Inflammatory macrophage treated with lipopolysaccharide for 1 hour (primary cell): ENCODE measurements around the gene FSD1L.
"Not testable (repeated sequence)": the region's sequence is repeated elsewhere in the genome, so short reads cannot be mapped to it uniquely, and the experiment has no call there.

Source experiments
- DNase-seq, 2 donors: peaks; one replicate each; pipeline ENCODE4 v3.0.0-alpha.2; 2020 to 2022

FSD1L gene

DNA sequence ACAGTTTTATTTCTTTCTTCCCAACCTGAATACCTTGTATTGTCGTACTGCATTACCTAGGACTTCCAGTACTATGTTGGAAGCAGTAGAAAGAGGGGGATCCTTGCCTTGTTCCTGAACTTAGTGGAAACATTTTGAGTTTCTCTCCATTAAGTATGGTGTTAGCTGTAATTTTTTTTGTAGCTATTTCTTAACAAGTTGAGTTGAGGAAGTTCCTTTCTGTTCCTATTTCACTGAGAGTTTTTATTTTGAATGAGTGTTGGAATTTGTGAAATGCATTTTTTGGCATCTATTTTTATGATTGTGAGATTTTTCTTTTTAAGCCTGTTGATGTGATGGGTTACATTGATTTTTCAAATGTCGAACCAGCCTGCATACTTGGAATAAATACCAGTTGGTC lies 49.0 kb downstream of the FSD1L start:
- DNase-seq = peak; percentile 39 to 49

GRCh38 chr9:105497704-105498103 lies 49.9 kb downstream of the FSD1L start:
- no peak for DNase-seq

GRCh38 chr9:105500108-105500766 lies 52.4 kb downstream of the FSD1L start:
- peak; percentile 83 to 97 for DNase-seq

DNA sequence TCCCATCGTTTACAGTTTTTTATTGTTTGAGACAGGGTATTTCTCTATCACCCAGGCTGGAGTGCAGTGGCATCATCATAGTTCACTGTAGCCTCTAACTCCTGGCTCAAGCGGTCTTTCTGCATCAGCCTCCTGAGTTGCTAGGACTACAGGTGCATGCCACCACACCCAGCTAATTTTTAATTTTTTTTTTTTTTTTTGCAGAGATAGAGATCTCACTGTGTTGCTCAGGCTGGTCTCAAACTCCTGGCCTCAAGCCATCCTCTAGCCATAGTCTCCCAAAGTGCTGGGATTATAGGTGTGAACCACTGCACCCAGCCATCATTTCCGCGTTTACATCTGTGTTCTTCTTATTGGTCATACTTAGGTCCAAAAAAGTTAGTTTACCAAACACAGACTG lies 53.6 kb downstream of the FSD1L start:
- no peak for DNase-seq

DNA sequence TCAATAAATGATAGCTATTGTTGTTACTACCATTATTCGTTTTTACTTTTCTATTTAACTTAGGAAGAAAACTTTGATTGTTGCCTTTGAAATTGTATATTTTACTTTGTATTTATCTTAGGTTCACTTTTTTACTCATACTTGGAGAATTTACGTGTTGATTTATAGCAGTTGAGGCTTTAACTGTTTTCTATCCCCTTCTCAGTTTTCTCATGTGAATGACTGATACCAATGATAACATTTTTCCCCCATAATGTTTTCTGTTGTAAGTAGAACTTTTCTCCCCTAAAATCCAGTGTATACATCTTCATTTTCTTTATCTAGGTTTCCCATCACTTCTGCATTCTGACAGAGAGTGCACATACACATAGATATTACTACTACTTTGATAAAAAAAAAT lies 54.4 kb downstream of the FSD1L start:
- no peak for DNase-seq

DNA sequence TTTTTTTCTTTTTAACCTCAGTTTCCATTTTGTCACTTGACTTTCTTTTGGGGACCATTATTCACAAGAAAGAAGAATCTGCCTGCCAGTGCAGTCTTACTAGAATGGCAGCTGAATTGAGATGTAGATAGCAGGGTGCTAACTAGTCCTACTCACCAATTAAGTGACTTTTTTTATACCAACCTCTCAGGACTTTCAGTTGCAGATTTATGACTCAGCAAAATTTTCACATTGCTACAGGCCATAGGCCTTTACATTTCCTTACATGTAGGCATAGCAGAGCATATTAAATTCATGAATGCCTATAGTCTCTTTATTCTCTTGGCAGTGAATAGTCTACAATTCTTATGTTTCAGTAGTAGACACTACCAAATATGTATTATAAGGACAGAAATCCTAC lies 56.0 kb downstream of the FSD1L start:
- DNase-seq = no peak

DNA sequence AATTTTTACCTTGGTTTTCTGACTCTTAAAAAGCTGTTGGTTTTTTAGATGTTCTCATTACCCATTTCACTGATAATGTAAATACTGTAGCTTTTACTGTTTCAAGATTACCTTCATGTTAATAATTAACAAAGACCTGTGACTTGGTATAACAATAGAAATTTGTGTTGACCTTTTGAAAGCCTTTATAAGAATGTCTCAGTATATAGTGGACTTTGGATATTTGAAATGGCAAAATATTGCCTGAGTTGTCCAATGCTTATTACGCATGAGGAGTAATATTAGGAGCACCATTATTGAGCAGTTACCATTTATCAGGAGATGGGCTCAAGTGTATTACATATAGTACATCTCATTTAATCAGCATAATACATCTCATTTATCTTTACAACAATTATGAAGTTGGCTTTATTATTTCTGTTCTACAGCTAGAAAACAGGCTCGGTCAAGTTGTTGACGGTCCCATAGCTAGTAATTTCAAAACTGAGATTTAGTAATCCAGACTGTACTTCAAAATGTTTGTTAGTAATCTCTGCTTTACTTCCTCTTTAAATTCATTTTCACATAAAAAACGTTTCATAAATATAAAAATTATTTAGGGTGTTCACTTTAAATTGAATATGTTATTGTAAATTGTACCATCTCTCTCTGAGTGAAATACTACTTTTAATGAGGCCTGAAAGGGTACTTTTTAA lies 59.4 kb downstream of the FSD1L start:
- DNase-seq = peak; percentile 69 to 72

DNA sequence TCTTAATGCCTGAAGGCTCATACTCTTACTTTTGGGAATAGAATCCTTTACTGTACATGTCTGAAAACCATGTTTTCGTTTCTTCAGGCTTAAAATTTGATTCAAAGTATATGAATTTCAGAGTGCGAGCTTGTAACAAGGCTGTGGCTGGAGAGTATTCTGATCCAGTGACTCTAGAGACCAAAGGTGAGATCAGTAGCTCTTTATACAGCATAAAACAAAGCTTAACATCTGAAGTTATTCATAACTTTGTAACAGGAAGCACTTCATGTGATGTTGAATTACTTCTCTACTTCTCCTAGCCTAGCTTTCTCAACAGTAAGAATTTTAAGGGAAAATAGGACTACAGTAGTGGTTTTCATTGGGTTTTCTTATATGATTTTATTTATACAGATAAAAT lies 60.7 kb downstream of the FSD1L start:
- peak; percentile 29 to 36 for DNase-seq

- DNase-seq = peak; percentile 84 to 95
These were observed 62.2 kb downstream of the FSD1L start for GRCh38 chr9:105510024-105510423.

DNA sequence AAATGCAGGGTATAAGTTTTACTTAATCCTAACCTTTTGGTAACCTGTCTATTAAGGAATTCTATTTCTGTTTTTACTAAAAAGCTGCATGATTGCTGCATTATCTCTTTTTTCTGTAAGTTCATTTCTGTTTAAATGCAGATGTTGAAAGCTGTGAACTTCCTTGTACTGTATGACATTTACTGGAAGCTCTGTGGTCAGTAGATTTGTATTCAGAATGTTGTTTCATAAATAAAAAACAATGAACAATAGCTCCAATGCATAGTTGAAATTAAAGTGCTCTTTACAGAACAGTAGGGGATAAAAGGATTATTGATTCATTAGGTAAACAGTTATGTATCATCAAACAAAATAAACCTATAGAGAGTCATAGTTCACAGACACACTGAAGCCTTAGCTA lies 63.6 kb downstream of the FSD1L start:
- DNase-seq = peak; percentile 57 to 60

- no peak for DNase-seq
These were observed 68.1 kb downstream of the FSD1L start for GRCh38 chr9:105515811-105516413.

DNA sequence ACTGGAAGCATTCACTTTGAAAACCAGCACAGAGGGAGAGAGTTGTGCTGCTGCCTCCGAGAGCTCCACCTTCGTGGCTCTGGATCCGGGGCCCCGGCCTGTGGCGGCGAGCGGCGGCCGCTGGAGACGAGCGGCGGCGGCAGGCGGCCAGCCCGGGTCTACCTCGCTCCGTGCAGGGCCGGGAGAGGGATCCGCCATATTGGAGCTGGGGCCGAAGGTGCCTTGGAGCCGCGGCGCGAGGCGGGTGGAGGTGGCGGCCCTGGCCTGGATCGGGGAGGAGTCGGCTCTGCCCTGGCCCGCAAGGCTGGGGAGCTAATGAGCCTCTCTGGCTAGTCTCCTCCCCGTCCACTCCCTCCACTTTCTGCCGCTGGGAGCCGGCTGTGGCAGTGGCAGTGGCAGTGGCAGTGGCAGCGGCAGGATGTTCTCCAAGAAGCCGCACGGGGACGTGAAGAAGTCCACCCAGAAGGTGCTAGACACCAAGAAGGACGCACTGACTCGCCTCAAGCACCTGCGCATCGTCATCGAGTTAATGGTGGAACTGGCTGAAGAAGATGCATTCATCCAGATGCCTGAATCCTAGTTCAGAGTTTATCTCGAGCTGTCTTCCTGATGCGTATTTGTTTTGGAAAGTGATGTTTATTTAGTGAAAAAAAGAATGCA lies 72.0 kb downstream of the FSD1L start:
- not testable (repeated sequence) for DNase-seq

DNA sequence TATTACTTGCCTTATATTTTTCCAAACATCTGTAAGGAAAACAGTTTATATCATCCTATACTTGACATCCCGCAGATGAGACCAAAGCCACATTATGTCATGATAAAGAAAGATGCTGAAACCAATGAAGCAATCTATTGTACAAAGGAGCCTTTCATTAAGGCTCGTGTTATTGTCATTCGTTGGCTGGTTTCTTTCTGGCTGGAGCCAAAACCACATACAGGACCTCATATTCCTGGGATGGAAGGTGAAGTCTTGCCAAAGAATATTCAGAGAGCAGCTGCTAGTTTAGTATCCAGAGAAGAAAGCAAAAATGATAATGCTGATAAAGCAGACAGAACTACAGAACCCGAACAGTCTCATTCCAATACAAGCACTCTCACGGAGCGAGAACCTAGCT lies 73.2 kb downstream of the FSD1L start:
- DNase-seq = not testable (repeated sequence)

- not testable (repeated sequence) for DNase-seq
These were observed 75.0 kb downstream of the FSD1L start for GRCh38 chr9:105522618-105523385.

GRCh38 chr9:105531530-105531929 lies 83.7 kb downstream of the FSD1L start:
- DNase-seq = no peak

GRCh38 chr9:105535920-105536668 lies 88.3 kb downstream of the FSD1L start:
- no peak for DNase-seq

DNA sequence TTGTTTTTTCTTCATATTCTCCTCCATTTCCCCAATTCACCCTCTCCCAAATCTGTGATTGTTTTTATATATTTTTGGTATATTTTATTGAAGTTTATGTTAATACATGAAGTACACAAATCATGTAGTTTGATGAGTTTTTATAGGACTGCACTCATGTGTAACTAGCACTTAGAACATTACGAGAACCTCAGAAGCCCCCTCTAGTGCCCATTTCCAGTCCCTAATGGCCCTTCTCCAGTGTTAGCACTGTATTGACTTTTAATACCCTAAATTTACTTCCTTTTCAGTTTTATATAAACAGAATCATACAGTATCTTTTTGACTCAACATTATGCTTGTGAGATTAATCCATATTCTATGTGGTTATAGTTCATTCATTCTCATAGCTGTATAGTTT lies 91.6 kb downstream of the FSD1L start:
- peak in 1 of 2 donors; percentile 17 for DNase-seq

GRCh38 chr9:105541838-105542237 lies 94.0 kb downstream of the FSD1L start:
- DNase-seq = peak; percentile 36 to 64

DNA sequence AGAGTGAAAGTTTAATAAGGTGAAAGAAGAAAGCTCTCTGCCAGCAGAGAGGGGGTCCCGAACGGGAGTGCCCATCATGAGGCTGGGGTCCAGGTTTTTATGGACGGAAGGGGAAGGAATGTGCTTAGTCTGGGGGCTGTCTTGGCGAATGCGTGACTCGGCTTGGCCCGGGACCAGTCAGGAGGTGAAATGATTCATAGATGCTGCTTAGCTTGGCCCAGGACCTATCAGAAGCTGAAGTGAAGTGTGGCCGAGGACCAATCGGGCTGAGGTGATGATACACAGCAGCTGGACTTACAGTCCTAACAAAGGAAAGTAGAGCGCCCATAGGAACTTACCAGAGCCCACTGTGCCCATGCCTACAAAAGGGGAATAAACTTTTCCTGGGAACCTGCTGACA lies 106.2 kb downstream of the FSD1L start:
- DNase-seq = no peak

DNA sequence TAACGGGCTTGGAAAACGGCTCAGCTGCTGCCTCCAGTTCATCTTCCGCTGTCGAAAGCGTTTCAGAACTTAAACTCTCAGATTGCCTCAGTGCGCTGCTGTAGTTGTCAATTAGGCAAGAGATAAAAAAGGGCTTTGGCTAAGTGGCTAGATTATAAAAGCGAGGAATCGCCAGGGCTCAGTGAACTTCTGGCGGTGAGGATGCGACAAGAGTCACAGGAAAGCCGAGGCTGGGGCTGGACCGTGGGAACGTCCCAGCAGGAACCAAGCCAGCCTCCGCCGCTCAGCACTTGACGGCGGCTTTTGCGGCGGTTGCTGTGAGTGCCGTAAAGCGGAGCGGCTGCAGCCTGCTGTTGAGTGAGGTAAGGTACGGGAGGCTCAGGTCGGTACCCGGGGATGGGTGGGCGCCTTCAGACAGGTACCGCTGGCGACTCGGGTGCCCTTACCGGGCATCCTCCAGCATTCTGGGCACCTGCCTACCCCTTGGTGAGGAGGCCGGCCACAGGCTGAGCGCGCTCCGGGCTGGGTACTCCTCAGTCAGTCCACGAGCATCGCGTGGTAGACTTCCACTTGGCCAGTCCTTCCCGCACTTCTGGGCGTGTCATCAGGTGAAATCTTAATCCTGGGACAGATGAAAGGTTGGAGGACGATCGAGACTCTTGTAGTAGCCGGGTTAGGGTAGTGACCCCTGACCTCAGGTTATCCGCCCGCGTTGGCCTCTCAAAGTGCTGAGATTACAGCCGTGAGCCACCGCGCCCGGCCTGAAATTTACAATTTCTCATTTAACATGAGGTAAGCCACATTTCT lies 110.2 kb downstream of the FSD1L start, which contains the start of gene FKTN:
FKTN (plus strand) TSS at position 328 of the 807 bp plus-strand sequence. CDS start 16,902 bp downstream, outside the sequence.
- DNase-seq = peak; percentile 88 to 91

DNA sequence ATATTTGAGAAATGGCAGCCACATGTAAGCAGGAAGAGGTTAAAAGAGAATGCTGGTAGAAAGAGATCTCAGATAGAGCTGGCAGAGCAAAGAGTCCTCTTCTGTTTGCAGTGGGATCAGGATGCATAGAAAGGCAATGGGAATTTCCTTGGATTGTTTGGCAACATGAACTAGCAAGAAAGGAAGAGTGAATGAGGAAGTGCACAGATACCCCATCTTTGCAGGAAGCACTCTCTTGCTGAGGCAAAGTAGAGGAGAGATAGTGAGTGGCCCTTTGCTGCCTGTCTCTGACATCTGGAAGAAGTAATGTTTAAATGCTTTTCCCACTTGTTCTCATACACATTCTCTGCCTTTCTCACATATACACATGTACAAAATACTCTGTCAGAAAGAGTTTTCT lies 124.6 kb downstream of the FSD1L start:
- DNase-seq = no peak
